ENCODE results near the gene LUZP1. TPM values are rescaled to one million over a fixed set of nuclear protein-coding genes. Genes with fewer than 3 reads are reported as not detected.

LUZP1 gene
- total RNA-seq, 2 donors from 2014 or later = 43.5 to 49.4 TPM

- WGBS, 2 experiments (ENCODE audit: insufficient coverage in 1 of 2, insufficient read length in 1 of 2) = 95 to 97% methylated on average over 3 to 4 of the region's 4 CpGs
- Mint-ChIP-seq H3K36me3 (ENCODE audit: low read depth) (peaks cover 76% of the 10 kb centered on the region), H3K27ac (peak overlapping the region; percentile 13), H3K4me1 (peaks cover 8% of the 10 kb centered on the region), H3K27me3 (ENCODE audit: insufficient read depth) (no peaks in the 10 kb centered on the region), H3K9me3 (no peaks in the 10 kb centered on the region), H3K4me3 (no peak overlapping the region)
- Histone ChIP-seq H3K9ac (ENCODE audit: extremely low read depth, low read length, poor library complexity, severe bottlenecking) (no peak overlapping the region), H3K36me3 (ENCODE audit: control insufficient read depth, insufficient read depth, low read length) (peaks cover 86% of the 10 kb centered on the region), H3K4me1 (ENCODE audit: control insufficient read depth, insufficient read depth, low read length) (no peaks in the 10 kb centered on the region), H3K27ac (ENCODE audit: low read depth, low read length) (no peak overlapping the region), H3K9me3 (ENCODE audit: control insufficient read depth, low read length) (no peaks in the 10 kb centered on the region), H3K4me3 (ENCODE audit: low read length) (no peak overlapping the region), H3K27me3 (ENCODE audit: control insufficient read depth, insufficient read depth, low read length, poor library complexity, severe bottlenecking) (no peaks in the 10 kb centered on the region)
- DNase-seq = no peak
- TF ChIP-seq, protein P1, sequence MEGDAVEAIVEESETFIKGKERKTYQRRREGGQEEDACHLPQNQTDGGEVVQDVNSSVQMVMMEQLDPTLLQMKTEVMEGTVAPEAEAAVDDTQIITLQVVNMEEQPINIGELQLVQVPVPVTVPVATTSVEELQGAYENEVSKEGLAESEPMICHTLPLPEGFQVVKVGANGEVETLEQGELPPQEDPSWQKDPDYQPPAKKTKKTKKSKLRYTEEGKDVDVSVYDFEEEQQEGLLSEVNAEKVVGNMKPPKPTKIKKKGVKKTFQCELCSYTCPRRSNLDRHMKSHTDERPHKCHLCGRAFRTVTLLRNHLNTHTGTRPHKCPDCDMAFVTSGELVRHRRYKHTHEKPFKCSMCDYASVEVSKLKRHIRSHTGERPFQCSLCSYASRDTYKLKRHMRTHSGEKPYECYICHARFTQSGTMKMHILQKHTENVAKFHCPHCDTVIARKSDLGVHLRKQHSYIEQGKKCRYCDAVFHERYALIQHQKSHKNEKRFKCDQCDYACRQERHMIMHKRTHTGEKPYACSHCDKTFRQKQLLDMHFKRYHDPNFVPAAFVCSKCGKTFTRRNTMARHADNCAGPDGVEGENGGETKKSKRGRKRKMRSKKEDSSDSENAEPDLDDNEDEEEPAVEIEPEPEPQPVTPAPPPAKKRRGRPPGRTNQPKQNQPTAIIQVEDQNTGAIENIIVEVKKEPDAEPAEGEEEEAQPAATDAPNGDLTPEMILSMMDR (conservative IDR thresholded peaks at IDR 0.05) = no peak
These were observed 99.0 kb downstream of the LUZP1 start for GRCh38 chr1:23069675-23070074.

DNA sequence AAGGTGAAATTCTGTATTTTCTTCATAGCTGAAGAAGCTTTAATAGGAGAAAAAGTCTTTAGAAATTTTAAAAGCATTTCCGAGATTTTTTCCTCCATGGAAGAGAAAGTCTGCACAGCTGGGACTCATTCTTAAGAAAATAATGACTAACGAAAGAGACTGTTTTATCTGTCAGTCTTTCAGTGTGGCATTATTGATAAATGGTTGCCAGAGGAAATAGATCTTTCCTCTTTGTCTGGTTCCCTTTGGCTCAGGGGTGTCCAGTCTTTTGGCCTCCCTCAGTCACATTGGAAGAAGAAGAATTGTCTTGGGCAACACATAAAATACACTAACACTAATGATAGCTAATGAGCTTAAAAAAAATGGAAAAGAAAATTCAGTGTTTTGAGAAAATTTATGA lies 99.5 kb downstream of the LUZP1 start:
- H3K9ac ChIP-seq (ENCODE audit: extremely low read depth, low read length, poor library complexity, severe bottlenecking) = no peak overlapping the region
- H3K27me3 Mint-ChIP-seq (ENCODE audit: insufficient read depth) = no peaks in the 10 kb centered on the region
- no peak for DNase-seq
- no peak overlapping the region for H3K4me3 ChIP-seq (ENCODE audit: low read length)
- H3K4me1 Mint-ChIP-seq = peaks cover 8% of the 10 kb centered on the region
- no peak overlapping the region for H3K27ac Mint-ChIP-seq
- peaks cover 88% of the 10 kb centered on the region for H3K36me3 ChIP-seq (ENCODE audit: control insufficient read depth, insufficient read depth, low read length)
- no peak overlapping the region for H3K4me3 Mint-ChIP-seq
- 83 to 94% methylated on average over 2 of the region's 2 CpGs for WGBS, 2 experiments (ENCODE audit: insufficient coverage in 1 of 2, insufficient read length in 1 of 2)
- peaks cover 76% of the 10 kb centered on the region for H3K36me3 Mint-ChIP-seq (ENCODE audit: low read depth)
- no peak overlapping the region for H3K27ac ChIP-seq (ENCODE audit: low read depth, low read length)
- no peaks in the 10 kb centered on the region for H3K9me3 Mint-ChIP-seq
- TF ChIP-seq, protein P1 (conservative IDR thresholded peaks at IDR 0.05) = no peak
- no peaks in the 10 kb centered on the region for H3K9me3 ChIP-seq (ENCODE audit: control insufficient read depth, low read length)
- no peaks in the 10 kb centered on the region for H3K4me1 ChIP-seq (ENCODE audit: control insufficient read depth, insufficient read depth, low read length)
- H3K27me3 ChIP-seq (ENCODE audit: control insufficient read depth, insufficient read depth, low read length, poor library complexity, severe bottlenecking) = no peaks in the 10 kb centered on the region

DNA sequence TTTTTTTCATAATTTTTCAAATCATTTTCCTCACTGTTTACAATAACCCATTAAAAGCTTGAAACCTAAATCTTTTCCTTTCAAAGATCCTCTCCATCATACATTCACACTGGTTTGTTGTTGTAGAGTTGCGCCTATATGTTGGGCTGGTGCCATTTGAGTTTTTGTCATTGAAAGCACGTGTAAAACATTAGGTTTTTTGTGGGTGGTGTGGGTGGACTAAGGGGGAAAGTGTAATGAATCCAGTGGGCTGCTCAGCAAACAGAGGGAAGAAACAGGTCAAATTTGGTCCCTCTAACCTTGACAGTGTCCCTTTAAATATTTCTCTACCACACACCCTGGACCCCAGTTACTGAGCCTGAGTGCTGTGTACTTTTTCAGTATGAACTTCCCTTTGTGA lies 102.6 kb downstream of the LUZP1 start:
- Mint-ChIP-seq H3K27me3 (ENCODE audit: insufficient read depth) (no peaks in the 10 kb centered on the region), H3K4me3 (no peak overlapping the region), H3K9me3 (no peaks in the 10 kb centered on the region), H3K36me3 (ENCODE audit: low read depth) (peaks cover 71% of the 10 kb centered on the region), H3K4me1 (peaks cover 8% of the 10 kb centered on the region), H3K27ac (no peak overlapping the region)
- H3K9me3 ChIP-seq (ENCODE audit: control insufficient read depth, low read length) = no peaks in the 10 kb centered on the region
- peaks cover 80% of the 10 kb centered on the region for H3K36me3 ChIP-seq (ENCODE audit: control insufficient read depth, insufficient read depth, low read length)
- H3K27me3 ChIP-seq (ENCODE audit: control insufficient read depth, insufficient read depth, low read length, poor library complexity, severe bottlenecking) = no peaks in the 10 kb centered on the region
- H3K4me3 ChIP-seq (ENCODE audit: low read length) = no peak overlapping the region
- H3K9ac ChIP-seq (ENCODE audit: extremely low read depth, low read length, poor library complexity, severe bottlenecking) = no peak overlapping the region
- H3K4me1 ChIP-seq (ENCODE audit: control insufficient read depth, insufficient read depth, low read length) = no peaks in the 10 kb centered on the region
- TF ChIP-seq, protein P1 (conservative IDR thresholded peaks at IDR 0.05) = no peak
- no peak for DNase-seq
- 86% methylated on average over 2 of the region's 2 CpGs; no CpG with 5 or more reads in 1 of the 2 experiments for WGBS, 2 experiments (ENCODE audit: insufficient coverage in 1 of 2, insufficient read length in 1 of 2)
- H3K27ac ChIP-seq (ENCODE audit: low read depth, low read length) = no peak overlapping the region
